Activated CD8-positive, alpha-beta T cell treated with anti-CD3 and anti-CD28 coated beads for 36 hours (primary cell): ENCODE results near the gene SEMA4C. TPM values are rescaled to one million over a fixed set of nuclear protein-coding genes. Genes with fewer than 3 reads are reported as not detected.
"Not testable (repeated sequence)": the region's sequence is repeated elsewhere in the genome, so short reads cannot be mapped to it uniquely, and the experiment has no call there.

Source experiments
- ATAC-seq: fragments of 200-7000 bp; cut with Tn5 transposase; one replicate; pipeline ENCODE4 v1.10.0; 2021; ENCODE audit warnings: mild to moderate bottlenecking, moderate library complexity
- CTCF ChIA-PET: fragments of 350-600 bp; sonication (Branson Sonifier 250); formaldehyde crosslinking; loops from one replicate; lab custom pipeline; 2021; ENCODE audit warnings: antibody characterized with exemption; lab: Charles Lee
- POLR2A ChIA-PET: fragments of 350-600 bp; sonication (Branson Sonifier 250); formaldehyde crosslinking; loops from one replicate; lab custom pipeline; 2021; ENCODE audit warnings: antibody characterized with exemption; lab: Charles Lee
- DNase-seq: peaks from one replicate; pipeline ENCODE4 v3.0.0-alpha.2; 2020
- H3K27ac Mint-ChIP-seq: one replicate; pipeline ENCODE4 v1.8.0; 2021; ENCODE audit warnings: mild to moderate bottlenecking, mixed read lengths
- H3K27me3 Mint-ChIP-seq: one replicate; pipeline ENCODE4 v1.8.0; 2021; ENCODE audit warnings: mixed read lengths
- H3K36me3 Mint-ChIP-seq: one replicate; pipeline ENCODE4 v1.8.0; 2021; ENCODE audit warnings: low read depth, mixed read lengths
- H3K4me1 Mint-ChIP-seq: one replicate; pipeline ENCODE4 v1.8.0; 2021; ENCODE audit warnings: low read depth, mixed read lengths
- H3K4me3 Mint-ChIP-seq: one replicate; pipeline ENCODE4 v1.8.0; 2021; ENCODE audit warnings: mild to moderate bottlenecking, moderate library complexity, mixed read lengths
- H3K9me3 Mint-ChIP-seq: one replicate; pipeline ENCODE4 v1.8.0; 2021; ENCODE audit warnings: mixed read lengths
- CTCF ChIP-seq: fragments of 200-600 bp; IDR thresholded peaks from one replicate; pipeline ENCODE4 v1.8.0; 2022; ENCODE audit warnings: antibody characterized with exemption, mild to moderate bottlenecking
- intact Hi-C: fragments of 100-400 bp; cut with micrococcal nuclease; formaldehyde crosslinking; loops from one replicate; pipeline ENCODE4 v1.10.0; 2022
- total RNA-seq, 2 experiments: library from RNA; stranded (reverse); gene quantifications; one replicate each; pipeline ENCODE4 v1.2.3, GENCODE V29; 2021

SEMA4C gene
- total RNA-seq, 2 experiments from 2014 or later, result 10.4 to 12.4 TPM

- intact Hi-C loops, result no loop called here
- Mint-ChIP-seq H3K27me3 (no peaks in the 10 kb centered on the region), H3K4me3 (no peak overlapping the region), H3K9me3 (no peaks in the 10 kb centered on the region), H3K27ac (no peak overlapping the region), H3K4me1 (peaks cover 19% of the 10 kb centered on the region), H3K36me3 (peaks cover 14% of the 10 kb centered on the region)
- DNase-seq (no peak), ATAC-seq (no peak)
- CTCF ChIA-PET, result interaction anchor here (1.9 kb wide), 1 partner anchor 87 kb away, joined by 10 read pairs; no protein-coding TSS in a partner anchor
- POLR2A ChIA-PET, result interaction anchor here (1.6 kb wide), 1 partner anchor 31 kb away, joined by 4 read pairs; no protein-coding TSS in a partner anchor
- no peak for TF ChIP-seq CTCF
These were observed 5.4 kb downstream of the SEMA4C start for GRCh38 chr2:96864343-96865091.

GRCh38 chr2:96863575-96864342 lies 6.1 kb downstream of the SEMA4C start:
- ChIA-PET CTCF (interaction anchor here (1.9 kb wide), 1 partner anchor 88 kb away, joined by 10 read pairs; no protein-coding TSS in a partner anchor), POLR2A (interaction anchor here (1.6 kb wide), 1 partner anchor 32 kb away, joined by 4 read pairs; no protein-coding TSS in a partner anchor)
- ATAC-seq (no peak), DNase-seq (no peak)
- no peaks in the 10 kb centered on the region for H3K9me3 Mint-ChIP-seq
- H3K36me3 Mint-ChIP-seq, result peaks cover 14% of the 10 kb centered on the region
- no peaks in the 10 kb centered on the region for H3K27me3 Mint-ChIP-seq
- H3K4me1 Mint-ChIP-seq, result peaks cover 24% of the 10 kb centered on the region
- H3K4me3 Mint-ChIP-seq, result no peak overlapping the region
- no peak overlapping the region for H3K27ac Mint-ChIP-seq
- no peak for TF ChIP-seq CTCF
- intact Hi-C loops, result no loop called here

GRCh38 chr2:96863056-96863455 lies 6.8 kb downstream of the SEMA4C start:
- CTCF ChIA-PET, H3K4me3 Mint-ChIP-seq, H3K9me3 Mint-ChIP-seq, DNase-seq, H3K27me3 Mint-ChIP-seq, intact Hi-C loops, H3K27ac Mint-ChIP-seq, ATAC-seq: not testable (repeated sequence)
- peaks cover 14% of the 10 kb centered on the region for H3K36me3 Mint-ChIP-seq
- H3K4me1 Mint-ChIP-seq, result peaks cover 24% of the 10 kb centered on the region
- POLR2A ChIA-PET, result interaction anchor here (1.6 kb wide), 1 partner anchor 33 kb away, joined by 4 read pairs; no protein-coding TSS in a partner anchor

- intact Hi-C loops, result no loop called here
- Mint-ChIP-seq H3K4me1 (peaks cover 21% of the 10 kb centered on the region), H3K9me3 (no peaks in the 10 kb centered on the region), H3K27me3 (no peaks in the 10 kb centered on the region), H3K4me3 (no peak overlapping the region), H3K36me3 (peaks cover 10% of the 10 kb centered on the region), H3K27ac (no peak overlapping the region)
- ChIA-PET POLR2A (interaction anchor here (0.9 to 1.0 kb wide), 2 partner anchors 19 to 24 kb away, joined by 3 read pairs; no protein-coding TSS in a partner anchor), CTCF (interaction anchor here (1.0 to 7.0 kb wide), 5 partner anchors 7 to 251 kb away, joined by 3 to 147 read pairs (median 8); partner anchors contain the start of gene ANKRD36)
- ATAC-seq (no peak), DNase-seq (no peak)
- no peak for TF ChIP-seq CTCF
These were observed 8.8 kb downstream of the SEMA4C start for GRCh38 chr2:96861074-96861473.
